Peyer's patch (tissue), 4 donors: Measurements from ENCODE around the gene HSD17B2.

ENCODE experiments used
- POLR2A ChIP-seq, 2 donors: fragments of 450-650 bp; IDR thresholded peaks; one replicate each; pipeline ENCODE4 v1.5.1; 2017; ENCODE audit warnings: antibody characterized with exemption in 2 of 2, mild to moderate bottlenecking in 2 of 2, moderate library complexity in 2 of 2
- TF ChIP-seq, protein P1 (sequence below), 6 experiments: fragments of 450-650 bp in 4 of 6; fragments of 200-600 bp in 2 of 6; sonication (generic) in 1 of 6; IDR thresholded peaks; one replicate each; pipeline ENCODE4 v1.5.1; 2017 to 2019; ENCODE audit warnings: antibody characterized with exemption in 6 of 6, mild to moderate bottlenecking in 3 of 6, moderate library complexity in 1 of 6

DNA sequence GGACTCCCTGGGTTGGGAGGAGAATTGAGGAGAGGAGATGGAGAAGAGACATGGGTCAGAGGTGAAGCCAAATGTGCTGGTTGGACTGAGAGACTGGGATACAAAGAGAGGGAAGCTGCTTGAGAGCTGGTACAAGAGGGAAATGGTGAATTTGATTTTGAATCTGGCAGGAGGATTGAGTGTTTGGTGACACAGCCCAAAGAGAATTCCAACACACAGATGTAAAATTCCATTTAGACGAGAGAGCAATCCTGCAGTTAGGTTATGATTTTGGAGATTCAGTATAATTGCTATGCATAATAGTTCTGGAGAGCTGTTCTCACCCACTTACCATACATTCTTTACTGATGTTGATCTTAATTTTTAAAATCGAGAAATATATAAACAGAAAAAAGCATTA lies 57.7 kb downstream of the HSD17B2 start:
- TF ChIP-seq POLR2A (IDR thresholded peaks at IDR 0.05), result no peak
- TF ChIP-seq, protein P1, sequence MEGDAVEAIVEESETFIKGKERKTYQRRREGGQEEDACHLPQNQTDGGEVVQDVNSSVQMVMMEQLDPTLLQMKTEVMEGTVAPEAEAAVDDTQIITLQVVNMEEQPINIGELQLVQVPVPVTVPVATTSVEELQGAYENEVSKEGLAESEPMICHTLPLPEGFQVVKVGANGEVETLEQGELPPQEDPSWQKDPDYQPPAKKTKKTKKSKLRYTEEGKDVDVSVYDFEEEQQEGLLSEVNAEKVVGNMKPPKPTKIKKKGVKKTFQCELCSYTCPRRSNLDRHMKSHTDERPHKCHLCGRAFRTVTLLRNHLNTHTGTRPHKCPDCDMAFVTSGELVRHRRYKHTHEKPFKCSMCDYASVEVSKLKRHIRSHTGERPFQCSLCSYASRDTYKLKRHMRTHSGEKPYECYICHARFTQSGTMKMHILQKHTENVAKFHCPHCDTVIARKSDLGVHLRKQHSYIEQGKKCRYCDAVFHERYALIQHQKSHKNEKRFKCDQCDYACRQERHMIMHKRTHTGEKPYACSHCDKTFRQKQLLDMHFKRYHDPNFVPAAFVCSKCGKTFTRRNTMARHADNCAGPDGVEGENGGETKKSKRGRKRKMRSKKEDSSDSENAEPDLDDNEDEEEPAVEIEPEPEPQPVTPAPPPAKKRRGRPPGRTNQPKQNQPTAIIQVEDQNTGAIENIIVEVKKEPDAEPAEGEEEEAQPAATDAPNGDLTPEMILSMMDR (IDR thresholded peaks at IDR 0.05), result no peak
